Osteoblast (primary cell): ENCODE data around the gene MRPL21. TPM values are rescaled to one million over a fixed set of nuclear protein-coding genes. Genes with fewer than 3 reads are reported as not detected.

Experiments used
- DNase-seq: peaks from one replicate; pipeline ENCODE4 v3.0.0; 2011; ENCODE audit warnings: low spot score, mixed read lengths; ENCODE audit not compliant: insufficient read length; ENCODE audit errors: missing footprints
- H2AFZ ChIP-seq: 2 replicates; pipeline ENCODE4 v1.6.0; 2011; ENCODE audit warnings: mild to moderate bottlenecking, low read length
- H3K27ac ChIP-seq: 2 replicates; pipeline ENCODE4 v1.5.1; 2011; ENCODE audit warnings: mild to moderate bottlenecking, low read depth, low read length, moderate library complexity
- H3K27me3 ChIP-seq: 2 replicates; pipeline ENCODE4 v1.6.0; 2012; ENCODE audit warnings: mild to moderate bottlenecking, control low read depth, inconsistent platforms, low read length, moderate library complexity; ENCODE audit not compliant: insufficient read depth
- H3K36me3 ChIP-seq: 2 replicates; pipeline ENCODE4 v1.5.1; 2011; ENCODE audit warnings: mild to moderate bottlenecking, low read length, control low read depth, moderate library complexity; ENCODE audit not compliant: insufficient read depth
- H3K4me1 ChIP-seq: 2 replicates; pipeline ENCODE4 v1.5.1; 2011; ENCODE audit warnings: mild to moderate bottlenecking, low read length, control low read depth, moderate library complexity; ENCODE audit not compliant: insufficient read depth
- H3K4me2 ChIP-seq: 2 replicates; pipeline ENCODE4 v1.6.0; 2011; ENCODE audit warnings: mild to moderate bottlenecking, low read length; ENCODE audit not compliant: insufficient read depth
- H3K4me3 ChIP-seq: fragments of 200-600 bp; sonication (generic); 3 replicates; pipeline ENCODE4 v1.5.1; 2012; ENCODE audit warnings: mild to moderate bottlenecking, low read length, inconsistent platforms; ENCODE audit not compliant: insufficient read depth
- H3K79me2 ChIP-seq: 2 replicates; pipeline ENCODE4 v1.6.0; 2012; ENCODE audit warnings: mild to moderate bottlenecking, low read length, control low read depth, inconsistent platforms; ENCODE audit not compliant: insufficient read depth
- H3K9me3 ChIP-seq: 2 replicates; pipeline ENCODE4 v1.5.1; 2011; ENCODE audit warnings: low read depth, low read length, control low read depth
- H4K20me1 ChIP-seq: 2 replicates; pipeline ENCODE4 v1.6.0; 2012; ENCODE audit warnings: mild to moderate bottlenecking, low read length, control low read depth; ENCODE audit not compliant: insufficient read depth
- CTCF ChIP-seq: IDR thresholded peaks from 2 replicates; pipeline ENCODE4 v1.5.1; 2011; ENCODE audit warnings: mild to moderate bottlenecking, low read depth, low read length, moderate library complexity; ENCODE audit errors: extremely low read depth
- total RNA-seq: library from RNA; depleted of rRNA; stranded (reverse); fragments of >200 nt; gene quantifications from 2 replicates; pipeline ENCODE4 v1.2.3, GENCODE V29; 2012

Gene MRPL21
- total RNA-seq, 1 donor = 51.0 TPM

- H3K27me3 ChIP-seq = no peaks in the 10 kb centered on the region
- no peak for DNase-seq
- no peak overlapping the region for H3K27ac ChIP-seq
- H3K36me3 ChIP-seq = peaks cover 47% of the 10 kb centered on the region
- H3K79me2 ChIP-seq = no peaks in the 10 kb centered on the region
- peaks cover 17% of the 10 kb centered on the region for H3K4me1 ChIP-seq
- no peak overlapping the region for H3K4me2 ChIP-seq
- H2AFZ ChIP-seq = no peak overlapping the region
- H3K9me3 ChIP-seq = no peaks in the 10 kb centered on the region
- no peak for TF ChIP-seq CTCF
- H4K20me1 ChIP-seq = peaks cover 14% of the 10 kb centered on the region
- no peak overlapping the region for H3K4me3 ChIP-seq
Observed at GRCh38 chr11:68893282-68893681, 10.3 kb downstream of the MRPL21 start.

GRCh38 chr11:68892576-68892975 lies 11.1 kb downstream of the MRPL21 start:
- peaks cover 14% of the 10 kb centered on the region for H4K20me1 ChIP-seq
- H2AFZ ChIP-seq = no peak overlapping the region
- no peak for TF ChIP-seq CTCF
- H3K9me3 ChIP-seq = no peaks in the 10 kb centered on the region
- H3K4me1 ChIP-seq = peaks cover 17% of the 10 kb centered on the region
- no peak overlapping the region for H3K4me3 ChIP-seq
- H3K27ac ChIP-seq = no peak overlapping the region
- peaks cover 42% of the 10 kb centered on the region for H3K36me3 ChIP-seq
- H3K27me3 ChIP-seq = no peaks in the 10 kb centered on the region
- no peak overlapping the region for H3K4me2 ChIP-seq
- H3K79me2 ChIP-seq = no peaks in the 10 kb centered on the region
- no peak for DNase-seq

GRCh38 chr11:68891351-68891948 lies 12.2 kb downstream of the MRPL21 start:
- Histone ChIP-seq H3K4me3 (peak overlapping the region; percentile 40), H3K27ac (peak overlapping the region; percentile 67), H3K36me3 (peaks cover 31% of the 10 kb centered on the region), H3K9me3 (no peaks in the 10 kb centered on the region), H3K27me3 (no peaks in the 10 kb centered on the region), H3K4me1 (peaks cover 17% of the 10 kb centered on the region), H2AFZ (no peak overlapping the region), H3K79me2 (no peaks in the 10 kb centered on the region), H4K20me1 (peaks cover 11% of the 10 kb centered on the region), H3K4me2 (peak overlapping the region; percentile 71)
- peak; percentile 73 for DNase-seq
- TF ChIP-seq CTCF = no peak

- Histone ChIP-seq H3K4me1 (peaks cover 17% of the 10 kb centered on the region), H3K27me3 (no peaks in the 10 kb centered on the region), H2AFZ (no peak overlapping the region), H3K4me2 (peak overlapping the region; percentile 71), H3K27ac (peak overlapping the region; percentile 67), H3K79me2 (no peaks in the 10 kb centered on the region), H3K9me3 (no peaks in the 10 kb centered on the region), H4K20me1 (peaks cover 11% of the 10 kb centered on the region), H3K4me3 (no peak overlapping the region), H3K36me3 (peaks cover 25% of the 10 kb centered on the region)
- TF ChIP-seq CTCF = no peak
- DNase-seq = peak; percentile 98
Observed at GRCh38 chr11:68890490-68891231, 13.0 kb downstream of the MRPL21 start.
